ENCODE measurements around the gene CCR5AS.
"Not testable (repeated sequence)": the region's sequence is repeated elsewhere in the genome, so short reads cannot be mapped to it uniquely, and the experiment has no call there.

Gene CCR5AS

GRCh38 chr3:46406788-46407611 lies at the start of gene CCR5AS, which contains the start of gene CCRL2:
CCR5AS (minus strand) TSS chr3:46407066.
CCRL2 (plus strand) TSS chr3:46407259; CDS start chr3:46408080, 821 bp downstream.
- DNase-seq = peak; percentile 40

GRCh38 chr3:46456118-46456517 lies 49.3 kb upstream of the CCR5AS start:
- no peak for DNase-seq

- DNase-seq = no peak
These were observed 48.6 kb upstream of the CCR5AS start for GRCh38 chr3:46455231-46456115.

GRCh38 chr3:46454606-46455005 lies 47.7 kb upstream of the CCR5AS start:
- no peak for DNase-seq

GRCh38 chr3:46454209-46454595 lies 47.3 kb upstream of the CCR5AS start:
- DNase-seq = no peak

GRCh38 chr3:46453526-46454208 lies 46.8 kb upstream of the CCR5AS start:
- DNase-seq = no peak

- DNase-seq = no peak
These were observed 43.1 kb upstream of the CCR5AS start for GRCh38 chr3:46449755-46450552.

- DNase-seq = no peak
These were observed 41.9 kb upstream of the CCR5AS start for GRCh38 chr3:46448721-46449120.

GRCh38 chr3:46447228-46447985 lies 40.5 kb upstream of the CCR5AS start:
- no peak for DNase-seq

- peak; percentile 59 for DNase-seq
These were observed 36.0 kb upstream of the CCR5AS start for GRCh38 chr3:46442576-46443530.

- DNase-seq = peak; percentile 34
These were observed 33.8 kb upstream of the CCR5AS start for GRCh38 chr3:46440531-46441294.

GRCh38 chr3:46438831-46439230 lies 32.0 kb upstream of the CCR5AS start:
- no peak for DNase-seq

GRCh38 chr3:46435081-46435726 lies 28.3 kb upstream of the CCR5AS start:
- no peak for DNase-seq

GRCh38 chr3:46433841-46434240 lies 27.0 kb upstream of the CCR5AS start:
- DNase-seq = no peak

GRCh38 chr3:46433118-46433517 lies 26.3 kb upstream of the CCR5AS start:
- DNase-seq = not testable (repeated sequence)

GRCh38 chr3:46431905-46432304 lies 25.0 kb upstream of the CCR5AS start:
- DNase-seq = not testable (repeated sequence)

GRCh38 chr3:46430879-46431278 lies 24.0 kb upstream of the CCR5AS start:
- DNase-seq = not testable (repeated sequence)

- no peak for DNase-seq
These were observed 22.8 kb upstream of the CCR5AS start for GRCh38 chr3:46429671-46430070.

- no peak for DNase-seq
These were observed 22.4 kb upstream of the CCR5AS start for GRCh38 chr3:46429250-46429649.
